GM18870 (cell line): ENCODE data around the gene RHOD.

Experiments used
- ATAC-seq: cut with Tn5 transposase; IDR thresholded peaks from one replicate; pipeline ENCODE4 v1.9.1; 2021; ENCODE audit warnings: moderate library complexity; ENCODE audit not compliant: unreplicated experiment

The RHOD gene

GRCh38 chr11:67031791-67032561 lies 24.7 kb upstream of the RHOD start:
- no peak for ATAC-seq

DNA sequence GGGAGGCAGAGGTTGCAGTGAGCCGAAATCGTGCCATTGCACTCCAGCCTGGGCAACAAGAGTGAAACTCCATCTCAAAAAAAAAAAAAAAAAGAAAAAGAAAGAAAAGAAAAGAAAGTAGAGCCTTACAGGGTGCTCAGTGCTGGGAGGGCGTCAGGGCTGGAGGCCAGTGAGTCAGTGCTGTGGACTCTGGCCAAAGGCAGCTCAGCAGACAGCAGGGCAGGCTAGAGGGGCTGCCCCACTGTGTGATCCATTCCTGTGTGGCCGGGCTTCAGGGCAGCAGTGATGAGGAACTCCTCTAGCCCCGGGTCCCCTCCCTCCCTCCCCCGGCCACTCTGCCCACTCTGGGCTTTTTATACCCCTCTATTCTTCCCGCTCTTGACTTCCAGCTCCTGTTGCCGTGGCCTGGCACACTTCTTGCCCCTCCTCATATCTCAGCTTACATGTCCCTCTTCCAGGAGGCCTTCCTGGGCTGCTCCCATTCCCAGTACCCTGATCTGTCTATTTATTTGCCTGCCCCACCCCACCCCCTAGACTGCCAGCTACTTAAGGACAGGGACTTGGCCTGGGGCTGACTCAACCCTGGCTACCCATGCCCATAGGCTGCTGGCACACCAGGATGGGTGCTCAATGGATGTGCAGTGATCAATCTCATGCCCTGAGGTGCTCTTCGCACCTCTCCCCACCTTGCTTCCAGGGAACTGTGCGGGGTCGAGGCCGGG lies 23.7 kb upstream of the RHOD start:
- ATAC-seq: no peak

DNA sequence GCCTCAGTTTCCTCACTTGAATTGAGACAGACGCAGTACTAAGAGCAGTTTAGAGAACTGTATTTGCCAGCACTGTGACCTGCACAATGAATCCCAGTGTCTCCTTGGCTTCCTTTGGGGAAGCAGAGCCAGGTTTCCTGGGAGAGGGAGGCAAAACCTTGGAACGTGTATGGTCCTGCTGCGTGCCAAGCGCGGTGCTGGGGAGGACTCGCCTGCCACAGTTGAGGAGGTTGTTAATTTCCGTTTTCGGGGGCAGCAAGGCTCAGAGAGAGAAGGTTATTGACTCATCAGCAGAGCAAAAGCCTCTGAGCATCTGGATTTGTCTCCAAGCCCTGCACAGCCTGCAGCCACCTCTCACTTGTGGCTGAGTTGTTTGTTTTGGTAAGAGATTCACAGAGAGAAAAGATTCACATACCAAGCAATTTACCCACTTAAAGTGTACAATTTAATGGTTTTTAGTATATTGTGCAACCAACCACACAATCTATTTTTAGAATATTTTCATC lies 22.9 kb upstream of the RHOD start:
- ATAC-seq: no peak

GRCh38 chr11:67034350-67034749 lies 22.3 kb upstream of the RHOD start:
- ATAC-seq: no peak

GRCh38 chr11:67040147-67040546 lies 16.5 kb upstream of the RHOD start:
- no peak for ATAC-seq

- no peak for ATAC-seq
These were observed 15.0 kb upstream of the RHOD start for GRCh38 chr11:67041602-67042001.

- ATAC-seq: no peak
These were observed 12.9 kb upstream of the RHOD start for GRCh38 chr11:67043572-67044349.

DNA sequence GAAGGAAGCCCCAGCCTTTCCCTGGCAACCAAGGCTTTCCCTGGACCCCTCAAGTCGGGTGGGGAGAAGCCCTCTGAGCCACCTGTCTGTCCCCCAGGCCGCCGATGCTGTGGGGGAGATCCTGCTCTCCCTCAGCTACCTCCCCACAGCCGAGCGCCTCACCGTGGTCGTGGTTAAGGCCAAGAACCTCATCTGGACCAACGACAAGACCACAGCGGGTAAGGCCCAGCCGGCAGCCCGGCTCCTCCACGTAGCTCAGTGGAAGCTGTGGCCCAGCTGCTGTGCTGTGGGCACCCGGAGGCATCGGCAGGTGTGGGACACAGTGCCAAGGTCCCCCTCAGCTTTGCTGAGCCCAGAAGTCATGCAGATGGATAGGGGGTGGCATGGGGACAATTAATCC lies 12.2 kb upstream of the RHOD start:
- ATAC-seq: no peak

- ATAC-seq: no peak
These were observed 11.3 kb upstream of the RHOD start for GRCh38 chr11:67045314-67045713.

DNA sequence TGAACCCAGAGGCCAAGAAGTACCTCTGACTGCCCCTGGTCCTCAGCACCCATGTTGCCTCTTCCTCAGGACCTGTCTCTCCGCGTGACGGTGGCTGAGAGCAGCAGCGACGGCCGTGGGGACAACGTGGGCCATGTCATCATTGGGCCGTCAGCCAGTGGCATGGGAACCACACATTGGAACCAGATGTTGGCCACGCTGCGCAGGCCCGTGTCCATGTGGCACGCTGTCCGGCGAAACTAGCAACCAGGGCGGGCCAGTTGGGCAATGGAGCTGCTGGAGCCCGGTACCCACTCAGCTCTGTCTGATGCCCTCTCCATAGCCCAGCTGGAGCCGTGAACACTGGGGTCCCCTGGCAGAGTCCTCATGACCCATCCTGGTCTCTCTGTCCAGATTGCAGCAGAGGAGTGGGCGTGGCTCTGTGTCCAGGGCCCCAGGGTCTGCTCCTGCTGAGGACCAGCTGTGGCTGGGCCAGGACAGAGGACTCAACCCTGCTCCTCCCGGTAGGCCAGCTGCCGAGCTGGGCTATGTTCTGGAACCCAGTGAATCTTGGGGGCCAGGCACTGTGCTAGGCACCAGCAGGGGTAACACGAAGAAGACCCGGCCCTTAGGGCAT lies 8.0 kb upstream of the RHOD start:
- ATAC-seq: no peak

DNA sequence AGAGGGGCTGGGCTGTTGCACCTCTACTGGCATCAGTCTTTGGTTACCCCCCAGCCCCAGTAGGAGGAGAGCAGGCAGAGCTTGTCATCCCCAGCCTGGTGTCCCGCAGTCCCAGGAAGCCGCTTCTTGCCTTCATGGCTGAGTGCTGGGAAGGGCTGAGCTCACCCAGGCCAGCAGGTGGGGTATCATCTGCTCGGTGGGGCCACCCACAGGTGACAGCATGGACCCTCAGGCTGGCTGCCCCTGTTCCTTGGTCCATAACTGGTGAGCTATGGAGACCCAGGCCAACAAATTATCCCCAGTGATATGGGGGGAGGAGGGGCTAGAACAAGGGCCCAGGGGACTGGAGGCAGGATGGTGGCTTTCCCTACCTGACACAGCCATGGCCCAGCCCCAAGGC lies 6.5 kb upstream of the RHOD start:
- ATAC-seq: no peak

GRCh38 chr11:67051180-67051893 lies 5.3 kb upstream of the RHOD start:
- ATAC-seq: no peak

- ATAC-seq: no peak
These were observed 4.6 kb upstream of the RHOD start for GRCh38 chr11:67051945-67052488.

- ATAC-seq: no peak
These were observed 3.8 kb upstream of the RHOD start for GRCh38 chr11:67052891-67053290.

DNA sequence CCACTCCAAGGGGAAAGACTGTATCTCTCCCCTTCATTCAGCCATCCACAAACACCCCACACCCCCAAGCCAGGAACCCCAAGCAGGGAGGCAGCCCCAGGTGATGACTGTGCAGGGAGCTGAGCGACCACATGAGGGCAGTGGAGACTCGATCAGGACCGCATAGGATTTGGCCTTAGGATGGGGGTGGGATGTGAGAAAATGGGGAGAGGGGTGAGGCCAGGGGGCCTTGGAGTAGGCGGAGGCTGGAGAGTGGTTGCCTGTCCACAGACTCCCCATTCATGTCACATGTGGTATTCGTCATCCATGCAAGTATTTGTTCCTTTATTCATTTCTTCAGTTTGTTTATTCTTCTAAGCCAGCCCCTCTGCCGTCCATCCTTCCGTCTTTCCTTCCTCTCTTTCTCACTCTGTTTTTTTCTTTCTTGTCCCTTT lies 2.7 kb upstream of the RHOD start:
- no peak for ATAC-seq

- no peak for ATAC-seq
These were observed 2.3 kb upstream of the RHOD start for GRCh38 chr11:67054346-67054835.

DNA sequence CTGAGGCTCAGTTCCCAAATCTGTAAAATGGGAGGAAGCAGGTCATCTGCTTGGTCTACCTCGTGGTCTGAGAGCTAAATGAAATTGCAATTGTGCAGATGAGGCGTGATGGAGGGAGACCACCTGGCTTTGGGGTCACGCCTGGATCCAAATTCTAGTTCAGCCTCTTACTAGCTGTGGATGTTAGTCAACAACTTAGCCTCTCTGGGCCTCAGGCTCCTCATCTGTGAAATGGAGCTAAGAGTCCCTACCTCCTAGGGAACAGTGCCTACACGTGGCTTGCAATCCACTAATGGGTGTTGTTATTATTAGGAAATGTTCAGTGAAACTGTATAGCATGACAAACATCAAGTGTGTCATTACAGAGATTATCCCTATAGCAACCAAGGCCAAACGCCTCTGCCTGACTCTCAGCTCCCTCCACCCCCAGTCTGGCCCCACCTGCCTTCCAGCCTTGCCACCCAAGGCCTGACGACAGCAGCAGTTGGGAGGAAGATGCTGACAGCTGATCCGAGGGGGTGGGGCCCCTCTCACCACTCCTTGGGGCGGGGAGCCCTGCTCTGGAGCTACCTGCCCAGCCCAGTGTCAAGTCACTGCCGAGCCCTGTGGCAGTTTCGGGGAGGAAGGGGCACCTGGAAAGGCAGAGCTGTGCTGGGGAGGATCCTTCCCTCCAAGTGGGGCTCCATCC lies 1.7 kb upstream of the RHOD start:
- ATAC-seq: no peak

- ATAC-seq: no peak
These were observed 835 bp upstream of the RHOD start for GRCh38 chr11:67055812-67056211.

- no peak for ATAC-seq
These were observed 592 bp downstream of the RHOD start for GRCh38 chr11:67057205-67057672.
